Measurements from ENCODE around the gene UGT2A1.
"Not testable (repeated sequence)": the region's sequence is repeated elsewhere in the genome, so short reads cannot be mapped to it uniquely, and the experiment has no call there.

UGT2A1 gene

GRCh38 chr4:69653147-69653546, at the start of gene UGT2A1:
TSS of gene UGT2A1 (minus strand) at chr4:69653247. CDS start at chr4:69647644, 5,603 bp downstream.
- no peak within 1 kb of the TSS for H3K27ac ChIP-seq (ENCODE audit: low read length)
- no peaks in the 10 kb centered on the region for H3K36me3 ChIP-seq (ENCODE audit: control insufficient read depth, insufficient read depth, low read length)
- no peak within 1 kb of the TSS for H3K4me3 ChIP-seq (ENCODE audit: low read length)
- no peaks in the 10 kb centered on the region for H3K27me3 ChIP-seq (ENCODE audit: control insufficient read depth, insufficient read depth, low read length)
- no peak for DNase-seq (ENCODE audit: low read depth, low spot score)
- H3K4me1 ChIP-seq (ENCODE audit: control insufficient read depth, insufficient read depth, low read length) = no peaks in the 10 kb centered on the region
- no peaks in the 10 kb centered on the region for H3K9me3 ChIP-seq (ENCODE audit: control insufficient read depth, insufficient read depth, low read length)
- no CpG with 5 or more reads among the region's 1 CpG for WGBS (ENCODE audit: insufficient coverage, insufficient read length)

GRCh38 chr4:69702201-69702600, 49.2 kb upstream of the UGT2A1 start:
- H3K36me3 ChIP-seq (ENCODE audit: control insufficient read depth, insufficient read depth, low read length) = no peaks in the 10 kb centered on the region
- WGBS (ENCODE audit: insufficient coverage, insufficient read length) = 100% methylated on average over 2 of the region's 3 CpGs
- H3K4me3 ChIP-seq (ENCODE audit: low read length) = no peak overlapping the region
- no peaks in the 10 kb centered on the region for H3K4me1 ChIP-seq (ENCODE audit: control insufficient read depth, insufficient read depth, low read length)
- H3K9me3 ChIP-seq (ENCODE audit: control insufficient read depth, insufficient read depth, low read length) = no peaks in the 10 kb centered on the region
- H3K27me3 ChIP-seq (ENCODE audit: control insufficient read depth, insufficient read depth, low read length) = no peaks in the 10 kb centered on the region
- H3K27ac ChIP-seq (ENCODE audit: low read length) = no peak overlapping the region
- no peak for DNase-seq (ENCODE audit: low read depth, low spot score)

- no CpG with 5 or more reads among the region's 4 CpGs for WGBS (ENCODE audit: insufficient coverage, insufficient read length)
- Histone ChIP-seq H3K36me3 (ENCODE audit: control insufficient read depth, insufficient read depth, low read length) (no peaks in the 10 kb centered on the region), H3K9me3 (ENCODE audit: control insufficient read depth, insufficient read depth, low read length) (no peaks in the 10 kb centered on the region), H3K4me3 (ENCODE audit: low read length) (no peak overlapping the region), H3K27ac (ENCODE audit: low read length) (no peak overlapping the region), H3K4me1 (ENCODE audit: control insufficient read depth, insufficient read depth, low read length) (no peaks in the 10 kb centered on the region), H3K27me3 (ENCODE audit: control insufficient read depth, insufficient read depth, low read length) (no peaks in the 10 kb centered on the region)
- DNase-seq (ENCODE audit: low read depth, low spot score) = no peak
Measured at GRCh38 chr4:69701696-69702095, 48.6 kb upstream of the UGT2A1 start.

- no peaks in the 10 kb centered on the region for H3K9me3 ChIP-seq (ENCODE audit: control insufficient read depth, insufficient read depth, low read length)
- H3K36me3 ChIP-seq (ENCODE audit: control insufficient read depth, insufficient read depth, low read length) = no peaks in the 10 kb centered on the region
- no peak overlapping the region for H3K27ac ChIP-seq (ENCODE audit: low read length)
- no peak overlapping the region for H3K4me3 ChIP-seq (ENCODE audit: low read length)
- no peak for DNase-seq (ENCODE audit: low read depth, low spot score)
- H3K4me1 ChIP-seq (ENCODE audit: control insufficient read depth, insufficient read depth, low read length) = no peaks in the 10 kb centered on the region
- H3K27me3 ChIP-seq (ENCODE audit: control insufficient read depth, insufficient read depth, low read length) = no peaks in the 10 kb centered on the region
- no CpG with 5 or more reads among the region's 1 CpG for WGBS (ENCODE audit: insufficient coverage, insufficient read length)
Measured at GRCh38 chr4:69697536-69698242, 44.6 kb upstream of the UGT2A1 start.

- Histone ChIP-seq H3K27ac (ENCODE audit: low read length) (no peak overlapping the region), H3K9me3 (ENCODE audit: control insufficient read depth, insufficient read depth, low read length) (no peaks in the 10 kb centered on the region), H3K4me3 (ENCODE audit: low read length) (no peak overlapping the region), H3K27me3 (ENCODE audit: control insufficient read depth, insufficient read depth, low read length) (no peaks in the 10 kb centered on the region), H3K4me1 (ENCODE audit: control insufficient read depth, insufficient read depth, low read length) (no peaks in the 10 kb centered on the region), H3K36me3 (ENCODE audit: control insufficient read depth, insufficient read depth, low read length) (no peaks in the 10 kb centered on the region)
- DNase-seq (ENCODE audit: low read depth, low spot score) = no peak
- WGBS (ENCODE audit: insufficient coverage, insufficient read length) = no CpG with 5 or more reads among the region's 1 CpG
Measured at GRCh38 chr4:69689599-69689998, 36.6 kb upstream of the UGT2A1 start.

- DNase-seq (ENCODE audit: low read depth, low spot score) = no peak
- no CpG with 5 or more reads among the region's 4 CpGs for WGBS (ENCODE audit: insufficient coverage, insufficient read length)
- no peaks in the 10 kb centered on the region for H3K9me3 ChIP-seq (ENCODE audit: control insufficient read depth, insufficient read depth, low read length)
- no peak overlapping the region for H3K27ac ChIP-seq (ENCODE audit: low read length)
- H3K4me3 ChIP-seq (ENCODE audit: low read length) = no peak overlapping the region
- no peaks in the 10 kb centered on the region for H3K4me1 ChIP-seq (ENCODE audit: control insufficient read depth, insufficient read depth, low read length)
- no peaks in the 10 kb centered on the region for H3K27me3 ChIP-seq (ENCODE audit: control insufficient read depth, insufficient read depth, low read length)
- H3K36me3 ChIP-seq (ENCODE audit: control insufficient read depth, insufficient read depth, low read length) = no peaks in the 10 kb centered on the region
Measured at GRCh38 chr4:69684804-69685203, 31.8 kb upstream of the UGT2A1 start.

- Histone ChIP-seq H3K27me3 (ENCODE audit: control insufficient read depth, insufficient read depth, low read length) (no peaks in the 10 kb centered on the region), H3K9me3 (ENCODE audit: control insufficient read depth, insufficient read depth, low read length) (no peaks in the 10 kb centered on the region), H3K4me1 (ENCODE audit: control insufficient read depth, insufficient read depth, low read length) (no peaks in the 10 kb centered on the region), H3K27ac (ENCODE audit: low read length) (no peak overlapping the region), H3K4me3 (ENCODE audit: low read length) (no peak overlapping the region), H3K36me3 (ENCODE audit: control insufficient read depth, insufficient read depth, low read length) (no peaks in the 10 kb centered on the region)
- DNase-seq (ENCODE audit: low read depth, low spot score) = no peak
Measured at GRCh38 chr4:69668680-69669079, 15.6 kb upstream of the UGT2A1 start.

GRCh38 chr4:69664009-69664408, 11.0 kb upstream of the UGT2A1 start:
- not testable (repeated sequence) for DNase-seq (ENCODE audit: low read depth, low spot score); H3K4me3 ChIP-seq (ENCODE audit: low read length); H3K27ac ChIP-seq (ENCODE audit: low read length); H3K36me3 ChIP-seq (ENCODE audit: control insufficient read depth, insufficient read depth, low read length); H3K27me3 ChIP-seq (ENCODE audit: control insufficient read depth, insufficient read depth, low read length); H3K9me3 ChIP-seq (ENCODE audit: control insufficient read depth, insufficient read depth, low read length); H3K4me1 ChIP-seq (ENCODE audit: control insufficient read depth, insufficient read depth, low read length)
- WGBS (ENCODE audit: insufficient coverage, insufficient read length) = no CpG with 5 or more reads among the region's 22 CpGs

- H3K4me1 ChIP-seq (ENCODE audit: control insufficient read depth, insufficient read depth, low read length); H3K27me3 ChIP-seq (ENCODE audit: control insufficient read depth, insufficient read depth, low read length); H3K4me3 ChIP-seq (ENCODE audit: low read length); H3K27ac ChIP-seq (ENCODE audit: low read length); H3K9me3 ChIP-seq (ENCODE audit: control insufficient read depth, insufficient read depth, low read length); DNase-seq (ENCODE audit: low read depth, low spot score); H3K36me3 ChIP-seq (ENCODE audit: control insufficient read depth, insufficient read depth, low read length): not testable (repeated sequence)
- no CpG with 5 or more reads among the region's 4 CpGs for WGBS (ENCODE audit: insufficient coverage, insufficient read length)
Measured at GRCh38 chr4:69661130-69661803, 8.2 kb upstream of the UGT2A1 start.

GRCh38 chr4:69658133-69658532, 5.1 kb upstream of the UGT2A1 start:
- no peaks in the 10 kb centered on the region for H3K4me1 ChIP-seq (ENCODE audit: control insufficient read depth, insufficient read depth, low read length)
- no peak for DNase-seq (ENCODE audit: low read depth, low spot score)
- no peak overlapping the region for H3K27ac ChIP-seq (ENCODE audit: low read length)
- no peak overlapping the region for H3K4me3 ChIP-seq (ENCODE audit: low read length)
- no peaks in the 10 kb centered on the region for H3K36me3 ChIP-seq (ENCODE audit: control insufficient read depth, insufficient read depth, low read length)
- H3K9me3 ChIP-seq (ENCODE audit: control insufficient read depth, insufficient read depth, low read length) = no peaks in the 10 kb centered on the region
- no peaks in the 10 kb centered on the region for H3K27me3 ChIP-seq (ENCODE audit: control insufficient read depth, insufficient read depth, low read length)
- WGBS (ENCODE audit: insufficient coverage, insufficient read length) = no CpG with 5 or more reads among the region's 12 CpGs

GRCh38 chr4:69656653-69657158, 3.7 kb upstream of the UGT2A1 start:
- Histone ChIP-seq H3K9me3 (ENCODE audit: control insufficient read depth, insufficient read depth, low read length) (no peaks in the 10 kb centered on the region), H3K4me3 (ENCODE audit: low read length) (no peak overlapping the region), H3K4me1 (ENCODE audit: control insufficient read depth, insufficient read depth, low read length) (no peaks in the 10 kb centered on the region), H3K36me3 (ENCODE audit: control insufficient read depth, insufficient read depth, low read length) (no peaks in the 10 kb centered on the region), H3K27me3 (ENCODE audit: control insufficient read depth, insufficient read depth, low read length) (no peaks in the 10 kb centered on the region), H3K27ac (ENCODE audit: low read length) (no peak overlapping the region)
- DNase-seq (ENCODE audit: low read depth, low spot score) = no peak
- WGBS (ENCODE audit: insufficient coverage, insufficient read length) = no CpG with 5 or more reads among the region's 6 CpGs
